SU-DHL-6 (cell line): ENCODE measurements around the gene ING1.

Experiments
- CTCF ChIP-seq: fragments of 200-600 bp; sonication (generic); IDR thresholded peaks from one replicate; pipeline ENCODE4 v1.5.1; 2017; ENCODE audit warnings: antibody characterized with exemption, mild to moderate bottlenecking, low read length, moderate library complexity; ENCODE audit not compliant: insufficient read depth, poor library complexity, severe bottlenecking
- EZH2phosphoT487 ChIP-seq: fragments of 200-600 bp; sonication (generic), shearing (Covaris generic); conservative IDR thresholded peaks from 2 replicates; pipeline ENCODE4 v1.6.1; 2018; ENCODE audit warnings: mild to moderate bottlenecking, antibody characterized with exemption, low read length, moderate library complexity, mixed read lengths

GRCh38 chr13:110746438-110746837 lies 32.9 kb downstream of the ING1 start:
- TF ChIP-seq CTCF: no peak
- TF ChIP-seq EZH2phosphoT487: no peak
